SH-SY5Y (cell line): ENCODE results near the gene CFAP90.

ENCODE experiments used
- GATA2 ChIP-seq: IDR thresholded peaks from 2 replicates; pipeline ENCODE4 v1.6.1; 2011; ENCODE audit warnings: mild to moderate bottlenecking, low read depth, low read length
- GATA3 ChIP-seq: IDR thresholded peaks from 2 replicates; pipeline ENCODE4 v1.6.1; 2011; ENCODE audit warnings: low read depth, mild to moderate bottlenecking, low read length, moderate library complexity

GRCh38 chr5:7824995-7825394 lies 25.9 kb downstream of the CFAP90 start:
- TF ChIP-seq GATA3 (no peak), GATA2 (no peak)
